ENCODE results near the gene TNNC1. TPM values are rescaled to one million over a fixed set of nuclear protein-coding genes. Genes with fewer than 3 reads are reported as not detected.

TNNC1 gene
- polyA plus RNA-seq, 1 donor from 2014 or later, result 2.2 TPM

DNA sequence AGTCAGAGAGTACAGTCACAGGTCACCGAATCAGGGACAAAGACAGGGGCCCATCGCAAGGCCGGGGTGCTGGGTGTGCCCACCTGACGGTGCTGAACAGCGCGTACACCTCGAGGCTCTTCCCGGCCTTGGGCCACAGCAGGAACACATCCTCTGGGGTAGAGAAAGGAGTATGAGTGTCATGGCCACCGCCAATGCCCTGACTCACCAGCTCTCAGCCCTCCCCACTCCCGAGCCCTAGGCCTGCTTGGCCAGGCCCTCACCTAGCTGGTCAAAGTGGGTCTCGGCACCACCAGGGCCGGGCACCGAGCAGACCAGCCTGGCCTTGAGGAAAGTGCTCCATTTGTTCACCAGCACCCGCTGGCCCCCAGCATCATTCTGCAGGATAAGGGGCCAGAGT is 13.2 kb downstream of the TNNC1 start:
- Histone ChIP-seq H3K36me3 (ENCODE audit: insufficient read depth, low read length) (no peaks in the 10 kb centered on the region), H3K9ac (ENCODE audit: low read length) (no peak overlapping the region), H3K9me2 (ENCODE audit: insufficient read depth, low read length) (no peaks in the 10 kb centered on the region), H3K27me3 (ENCODE audit: insufficient read depth, low read depth, low read length) (no peaks in the 10 kb centered on the region), H3K4me2 (ENCODE audit: low read length) (no peak overlapping the region), H4K20me1 (ENCODE audit: insufficient read depth) (no peaks in the 10 kb centered on the region), H3F3A (ENCODE audit: insufficient read depth, low read length, poor library complexity, severe bottlenecking) (no peaks in the 10 kb centered on the region), H2AFZ (ENCODE audit: low read depth, low read length) (no peak overlapping the region), H3K9me3 (ENCODE audit: low read length) (no peaks in the 10 kb centered on the region), H3K4me3 (ENCODE audit: low read length) (no peak overlapping the region), H3K27ac (ENCODE audit: low read length) (no peak overlapping the region), H3K79me2 (replicated peaks; ENCODE audit: insufficient read depth, low read length) (no peaks in the 10 kb centered on the region)
- TF ChIP-seq SMC3 (conservative IDR thresholded peaks at IDR 0.05; ENCODE audit: poor library complexity), result no peak
- no peak for TF ChIP-seq RAD21 (conservative IDR thresholded peaks at IDR 0.05)

DNA sequence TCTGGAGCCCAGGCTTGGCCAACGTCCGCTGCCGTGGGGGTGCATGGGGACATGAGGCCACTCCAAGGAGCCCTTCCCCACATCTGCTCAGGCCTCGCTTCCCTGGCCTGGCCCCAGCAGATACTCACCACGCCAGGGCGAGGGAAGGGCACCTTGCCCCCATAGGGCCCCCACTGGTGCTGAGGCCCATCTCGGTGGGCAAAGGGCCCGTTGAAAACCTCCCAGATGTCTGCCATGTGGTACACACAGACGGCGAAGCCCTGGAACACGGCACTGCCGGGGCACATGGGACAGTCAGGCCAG is 13.6 kb downstream of the TNNC1 start:
- no peaks in the 10 kb centered on the region for H3K79me2 ChIP-seq (replicated peaks; ENCODE audit: insufficient read depth, low read length)
- TF ChIP-seq EP300 (conservative IDR thresholded peaks at IDR 0.05; ENCODE audit: poor library complexity, severe bottlenecking) (no peak), MXI1 (conservative IDR thresholded peaks at IDR 0.05; ENCODE audit: poor library complexity, severe bottlenecking) (no peak), TAF1 (IDR thresholded peaks at IDR 0.05; ENCODE audit: low read depth) (no peak), SMC3 (conservative IDR thresholded peaks at IDR 0.05; ENCODE audit: poor library complexity) (no peak), EZH2 (IDR thresholded peaks at IDR 0.05; ENCODE audit: borderline replicate concordance, insufficient read depth, low read length, poor library complexity, severe bottlenecking) (no peak), RAD21 (conservative IDR thresholded peaks at IDR 0.05) (no peak), POLR2AphosphoS5 (IDR thresholded peaks at IDR 0.05) (no peak)
- TF ChIP-seq, protein P1, sequence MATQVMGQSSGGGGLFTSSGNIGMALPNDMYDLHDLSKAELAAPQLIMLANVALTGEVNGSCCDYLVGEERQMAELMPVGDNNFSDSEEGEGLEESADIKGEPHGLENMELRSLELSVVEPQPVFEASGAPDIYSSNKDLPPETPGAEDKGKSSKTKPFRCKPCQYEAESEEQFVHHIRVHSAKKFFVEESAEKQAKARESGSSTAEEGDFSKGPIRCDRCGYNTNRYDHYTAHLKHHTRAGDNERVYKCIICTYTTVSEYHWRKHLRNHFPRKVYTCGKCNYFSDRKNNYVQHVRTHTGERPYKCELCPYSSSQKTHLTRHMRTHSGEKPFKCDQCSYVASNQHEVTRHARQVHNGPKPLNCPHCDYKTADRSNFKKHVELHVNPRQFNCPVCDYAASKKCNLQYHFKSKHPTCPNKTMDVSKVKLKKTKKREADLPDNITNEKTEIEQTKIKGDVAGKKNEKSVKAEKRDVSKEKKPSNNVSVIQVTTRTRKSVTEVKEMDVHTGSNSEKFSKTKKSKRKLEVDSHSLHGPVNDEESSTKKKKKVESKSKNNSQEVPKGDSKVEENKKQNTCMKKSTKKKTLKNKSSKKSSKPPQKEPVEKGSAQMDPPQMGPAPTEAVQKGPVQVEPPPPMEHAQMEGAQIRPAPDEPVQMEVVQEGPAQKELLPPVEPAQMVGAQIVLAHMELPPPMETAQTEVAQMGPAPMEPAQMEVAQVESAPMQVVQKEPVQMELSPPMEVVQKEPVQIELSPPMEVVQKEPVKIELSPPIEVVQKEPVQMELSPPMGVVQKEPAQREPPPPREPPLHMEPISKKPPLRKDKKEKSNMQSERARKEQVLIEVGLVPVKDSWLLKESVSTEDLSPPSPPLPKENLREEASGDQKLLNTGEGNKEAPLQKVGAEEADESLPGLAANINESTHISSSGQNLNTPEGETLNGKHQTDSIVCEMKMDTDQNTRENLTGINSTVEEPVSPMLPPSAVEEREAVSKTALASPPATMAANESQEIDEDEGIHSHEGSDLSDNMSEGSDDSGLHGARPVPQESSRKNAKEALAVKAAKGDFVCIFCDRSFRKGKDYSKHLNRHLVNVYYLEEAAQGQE (IDR thresholded peaks at IDR 0.05; ENCODE audit: borderline replicate concordance), result no peak
- TF ChIP-seq, protein P2, sequence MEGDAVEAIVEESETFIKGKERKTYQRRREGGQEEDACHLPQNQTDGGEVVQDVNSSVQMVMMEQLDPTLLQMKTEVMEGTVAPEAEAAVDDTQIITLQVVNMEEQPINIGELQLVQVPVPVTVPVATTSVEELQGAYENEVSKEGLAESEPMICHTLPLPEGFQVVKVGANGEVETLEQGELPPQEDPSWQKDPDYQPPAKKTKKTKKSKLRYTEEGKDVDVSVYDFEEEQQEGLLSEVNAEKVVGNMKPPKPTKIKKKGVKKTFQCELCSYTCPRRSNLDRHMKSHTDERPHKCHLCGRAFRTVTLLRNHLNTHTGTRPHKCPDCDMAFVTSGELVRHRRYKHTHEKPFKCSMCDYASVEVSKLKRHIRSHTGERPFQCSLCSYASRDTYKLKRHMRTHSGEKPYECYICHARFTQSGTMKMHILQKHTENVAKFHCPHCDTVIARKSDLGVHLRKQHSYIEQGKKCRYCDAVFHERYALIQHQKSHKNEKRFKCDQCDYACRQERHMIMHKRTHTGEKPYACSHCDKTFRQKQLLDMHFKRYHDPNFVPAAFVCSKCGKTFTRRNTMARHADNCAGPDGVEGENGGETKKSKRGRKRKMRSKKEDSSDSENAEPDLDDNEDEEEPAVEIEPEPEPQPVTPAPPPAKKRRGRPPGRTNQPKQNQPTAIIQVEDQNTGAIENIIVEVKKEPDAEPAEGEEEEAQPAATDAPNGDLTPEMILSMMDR (IDR thresholded peaks at IDR 0.05; ENCODE audit: poor library complexity, severe bottlenecking), result no peak

More for the DNA sequence above, 13.6 kb downstream of the TNNC1 start:
- Histone ChIP-seq H4K20me1 (ENCODE audit: insufficient read depth) (no peaks in the 10 kb centered on the region), H2AFZ (ENCODE audit: low read depth, low read length) (no peak overlapping the region), H3K9ac (ENCODE audit: low read length) (no peak overlapping the region), H3K4me2 (ENCODE audit: low read length) (no peak overlapping the region), H3K36me3 (ENCODE audit: insufficient read depth, low read length) (no peaks in the 10 kb centered on the region), H3K27me3 (ENCODE audit: insufficient read depth, low read depth, low read length) (no peaks in the 10 kb centered on the region), H3K27ac (ENCODE audit: low read length) (no peak overlapping the region), H3F3A (ENCODE audit: insufficient read depth, low read length, poor library complexity, severe bottlenecking) (no peaks in the 10 kb centered on the region), H3K9me3 (ENCODE audit: low read length) (no peaks in the 10 kb centered on the region), H3K4me3 (ENCODE audit: low read length) (no peak overlapping the region), H3K9me2 (ENCODE audit: insufficient read depth, low read length) (no peaks in the 10 kb centered on the region)

Measured in neural cell (in vitro differentiated cells).